Heart left ventricle (tissue), 13 donors: ENCODE measurements around the gene UNC119B.

Experiments used
- POLR2A ChIP-seq, 2 donors: fragments of 450-650 bp; IDR thresholded peaks; one replicate each; pipeline ENCODE4 v1.6.1; 2017; ENCODE audit warnings: antibody characterized with exemption in 2 of 2, mild to moderate bottlenecking in 2 of 2, moderate library complexity in 2 of 2
- TF ChIP-seq, protein P1 (sequence below), 12 donors: fragments of 200-600 bp; sonication (generic) in 4 of 12; IDR thresholded peaks; one replicate each; pipeline versions ENCODE4 v1.5.0 to v1.8.0; 2018 to 2022; ENCODE audit warnings: antibody characterized with exemption in 12 of 12, mild to moderate bottlenecking in 5 of 12
- donor health status: ischemic (EF 13 %, LVEDD 7.1; RV severe dilation, severe dysfunction).
- donor health status: DM: no; HTN: yes; CAD: no.
- donor health status: DM: no; HTN: no; CAD: no.
- donor health status: ischemic (EF 25% LVEDD 6.9; RV normal size, moderate dysfunction).
- donor health status: ischemic (EF 25% LVEDD 5.7; RV mildly dilated, moderate dysfunction).
- donor health status: ischemic (EF 35%, LVEDD 5.7; RV mildly dilated, moderate dysfunction).
- donor health status: nonischemic (EF 11% LVEDD 7.7; RV severe dilation, severe dysfunction).
- donor health status: DM: yes; HTN: yes; CAD: no.
- donor health status: PGD.
- donor health status: ischemic (EF 29% LVEDD 5.4; RV normal size, mild dysfunction).
- donor health status: nonischemic (EF 23%, LVEDD 6.1; RV moderate dilation, normal function).

DNA sequence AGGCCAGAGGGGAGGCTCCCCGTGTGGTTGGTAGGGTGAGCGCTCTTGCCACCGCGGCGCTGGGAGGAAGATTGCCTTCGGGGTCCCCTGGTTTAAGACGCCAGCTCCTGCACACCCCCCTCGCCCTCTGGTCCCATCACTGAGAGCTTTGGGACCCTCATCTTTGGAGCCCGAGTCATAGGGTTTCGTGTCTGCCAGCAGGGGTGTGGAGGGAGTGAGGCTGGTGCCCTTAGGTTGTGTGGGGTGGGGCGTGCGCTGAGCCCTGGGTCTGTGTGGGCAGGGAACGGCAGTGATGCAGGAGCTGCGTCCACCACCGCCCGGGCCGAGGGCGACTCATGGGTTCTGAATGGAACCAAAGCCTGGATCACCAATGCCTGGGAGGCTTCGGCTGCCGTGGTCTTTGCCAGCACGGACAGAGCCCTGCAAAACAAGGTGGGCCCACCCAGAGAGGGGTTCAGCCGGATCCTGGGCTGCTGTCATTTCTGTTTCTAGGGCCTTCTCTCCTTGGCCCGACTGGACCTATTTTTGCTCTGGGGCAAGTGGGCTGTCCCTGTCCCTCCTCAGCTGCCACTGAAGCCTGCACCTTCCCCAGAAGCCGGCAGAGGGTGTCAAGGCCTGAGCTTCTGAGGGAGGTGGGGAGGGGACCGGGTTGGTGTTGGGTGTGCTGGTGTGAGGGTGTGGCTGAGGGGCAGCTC, 27.4 kb downstream of the UNC119B start:
- TF ChIP-seq, protein P1, sequence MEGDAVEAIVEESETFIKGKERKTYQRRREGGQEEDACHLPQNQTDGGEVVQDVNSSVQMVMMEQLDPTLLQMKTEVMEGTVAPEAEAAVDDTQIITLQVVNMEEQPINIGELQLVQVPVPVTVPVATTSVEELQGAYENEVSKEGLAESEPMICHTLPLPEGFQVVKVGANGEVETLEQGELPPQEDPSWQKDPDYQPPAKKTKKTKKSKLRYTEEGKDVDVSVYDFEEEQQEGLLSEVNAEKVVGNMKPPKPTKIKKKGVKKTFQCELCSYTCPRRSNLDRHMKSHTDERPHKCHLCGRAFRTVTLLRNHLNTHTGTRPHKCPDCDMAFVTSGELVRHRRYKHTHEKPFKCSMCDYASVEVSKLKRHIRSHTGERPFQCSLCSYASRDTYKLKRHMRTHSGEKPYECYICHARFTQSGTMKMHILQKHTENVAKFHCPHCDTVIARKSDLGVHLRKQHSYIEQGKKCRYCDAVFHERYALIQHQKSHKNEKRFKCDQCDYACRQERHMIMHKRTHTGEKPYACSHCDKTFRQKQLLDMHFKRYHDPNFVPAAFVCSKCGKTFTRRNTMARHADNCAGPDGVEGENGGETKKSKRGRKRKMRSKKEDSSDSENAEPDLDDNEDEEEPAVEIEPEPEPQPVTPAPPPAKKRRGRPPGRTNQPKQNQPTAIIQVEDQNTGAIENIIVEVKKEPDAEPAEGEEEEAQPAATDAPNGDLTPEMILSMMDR (IDR thresholded peaks at IDR 0.05) = peak in 2 of 12 donors; percentile 13 to 21
- TF ChIP-seq POLR2A (IDR thresholded peaks at IDR 0.05) = no peak
